GM12873 (cell line): ENCODE measurements around the gene DDAH1.

Source experiments
- CTCF ChIP-seq: IDR thresholded peaks from 2 replicates; pipeline ENCODE4 v1.5.1; 2012; ENCODE audit warnings: low read depth, mild to moderate bottlenecking, moderate library complexity, low read length, control low read depth; ENCODE audit not compliant: insufficient read depth; ENCODE audit errors: missing control alignments

Gene DDAH1

GRCh38 chr1:85481688-85482087 lies 16.7 kb upstream of the DDAH1 start:
- no peak for TF ChIP-seq CTCF

- no peak for TF ChIP-seq CTCF
Measured at GRCh38 chr1:85480566-85480965, 15.6 kb upstream of the DDAH1 start.

GRCh38 chr1:85479491-85479890 lies 14.5 kb upstream of the DDAH1 start:
- no peak for TF ChIP-seq CTCF

GRCh38 chr1:85478366-85478765 lies 13.4 kb upstream of the DDAH1 start:
- no peak for TF ChIP-seq CTCF

- no peak for TF ChIP-seq CTCF
Measured at GRCh38 chr1:85475055-85475454, 10.1 kb upstream of the DDAH1 start.

- no peak for TF ChIP-seq CTCF
Measured at GRCh38 chr1:85473390-85473789, 8.4 kb upstream of the DDAH1 start.

GRCh38 chr1:85471558-85471957 lies 6.6 kb upstream of the DDAH1 start:
- no peak for TF ChIP-seq CTCF
